SK-N-SH treated with all-trans-retinoic acid at 6 μM for 48 hours (cell line): ENCODE measurements around the gene RTN4IP1.

ENCODE experiments used
- CSDC2 ChIP-seq: fragments of 250-450 bp; sonication (Bioruptor Pico); IDR thresholded peaks from 2 replicates; pipeline ENCODE4 v1.5.0; 2020; ENCODE audit warnings: mild to moderate bottlenecking, moderate library complexity
- SNAI2 ChIP-seq: fragments of 250-450 bp; sonication (Bioruptor Pico); IDR thresholded peaks from 2 replicates; pipeline ENCODE4 v1.5.0; 2020; ENCODE audit warnings: mild to moderate bottlenecking, moderate library complexity
- TCF4 ChIP-seq: fragments of 250-450 bp; sonication (Bioruptor Pico); IDR thresholded peaks from 2 replicates; pipeline ENCODE4 v1.8.0; 2021; ENCODE audit warnings: mild to moderate bottlenecking, moderate library complexity, borderline replicate concordance
- TSHZ2 ChIP-seq: fragments of 250-450 bp; sonication (Bioruptor Pico); IDR thresholded peaks from 2 replicates; pipeline ENCODE4 v1.5.0; 2020; ENCODE audit warnings: mild to moderate bottlenecking, moderate library complexity
- TF ChIP-seq, protein P1 (sequence below): fragments of 250-450 bp; sonication (Bioruptor Pico); IDR thresholded peaks from 2 replicates; pipeline ENCODE4 v1.5.1; 2020; ENCODE audit warnings: low read depth, mild to moderate bottlenecking, moderate library complexity
- TF ChIP-seq, protein P2 (sequence below): fragments of 250-450 bp; sonication (Bioruptor Pico); IDR thresholded peaks from 2 replicates; pipeline ENCODE4 v1.8.0; 2020; ENCODE audit warnings: mild to moderate bottlenecking, moderate library complexity, borderline replicate concordance

GRCh38 chr6:106533054-106533453, 96.2 kb downstream of the RTN4IP1 start:
- TF ChIP-seq CSDC2 (CRISPR knock-in tag) (no peak), SNAI2 (CRISPR knock-in tag) (no peak), TCF4 (CRISPR knock-in tag) (no peak), TSHZ2 (no peak)
- TF ChIP-seq, protein P1, sequence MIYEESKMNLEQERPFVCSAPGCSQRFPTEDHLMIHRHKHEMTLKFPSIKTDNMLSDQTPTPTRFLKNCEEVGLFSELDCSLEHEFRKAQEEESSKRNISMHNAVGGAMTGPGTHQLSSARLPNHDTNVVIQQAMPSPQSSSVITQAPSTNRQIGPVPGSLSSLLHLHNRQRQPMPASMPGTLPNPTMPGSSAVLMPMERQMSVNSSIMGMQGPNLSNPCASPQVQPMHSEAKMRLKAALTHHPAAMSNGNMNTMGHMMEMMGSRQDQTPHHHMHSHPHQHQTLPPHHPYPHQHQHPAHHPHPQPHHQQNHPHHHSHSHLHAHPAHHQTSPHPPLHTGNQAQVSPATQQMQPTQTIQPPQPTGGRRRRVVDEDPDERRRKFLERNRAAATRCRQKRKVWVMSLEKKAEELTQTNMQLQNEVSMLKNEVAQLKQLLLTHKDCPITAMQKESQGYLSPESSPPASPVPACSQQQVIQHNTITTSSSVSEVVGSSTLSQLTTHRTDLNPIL (CRISPR knock-in tag): no peak
- TF ChIP-seq, protein P2, sequence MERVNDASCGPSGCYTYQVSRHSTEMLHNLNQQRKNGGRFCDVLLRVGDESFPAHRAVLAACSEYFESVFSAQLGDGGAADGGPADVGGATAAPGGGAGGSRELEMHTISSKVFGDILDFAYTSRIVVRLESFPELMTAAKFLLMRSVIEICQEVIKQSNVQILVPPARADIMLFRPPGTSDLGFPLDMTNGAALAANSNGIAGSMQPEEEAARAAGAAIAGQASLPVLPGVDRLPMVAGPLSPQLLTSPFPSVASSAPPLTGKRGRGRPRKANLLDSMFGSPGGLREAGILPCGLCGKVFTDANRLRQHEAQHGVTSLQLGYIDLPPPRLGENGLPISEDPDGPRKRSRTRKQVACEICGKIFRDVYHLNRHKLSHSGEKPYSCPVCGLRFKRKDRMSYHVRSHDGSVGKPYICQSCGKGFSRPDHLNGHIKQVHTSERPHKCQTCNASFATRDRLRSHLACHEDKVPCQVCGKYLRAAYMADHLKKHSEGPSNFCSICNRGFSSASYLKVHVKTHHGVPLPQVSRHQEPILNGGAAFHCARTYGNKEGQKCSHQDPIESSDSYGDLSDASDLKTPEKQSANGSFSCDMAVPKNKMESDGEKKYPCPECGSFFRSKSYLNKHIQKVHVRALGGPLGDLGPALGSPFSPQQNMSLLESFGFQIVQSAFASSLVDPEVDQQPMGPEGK (CRISPR knock-in tag): no peak
